B cell (primary cell): Measurements from ENCODE around the gene GFPT2. TPM values are rescaled to one million over a fixed set of nuclear protein-coding genes. Genes with fewer than 3 reads are reported as not detected.
A peak's percentile ranks its signal among the peaks of the same experiment; 100 is the strongest.

Experiments used
- ATAC-seq: fragments of 200-7000 bp; cut with Tn5 transposase; one replicate; pipeline ENCODE4 v1.10.0; 2021; ENCODE audit warnings: low read depth, mild to moderate bottlenecking, moderate number of reproducible peaks, moderate library complexity
- CTCF ChIA-PET: fragments of 350-600 bp; sonication (Branson Sonifier 250); formaldehyde crosslinking; loops from one replicate; lab custom pipeline; 2021; ENCODE audit warnings: antibody characterized with exemption, inconsistent platforms; lab: Charles Lee
- POLR2A ChIA-PET: fragments of 350-600 bp; sonication (Branson Sonifier 250); formaldehyde crosslinking; loops from one replicate; lab custom pipeline; 2021; ENCODE audit warnings: antibody characterized with exemption; lab: Charles Lee
- DNase-seq: peaks from one replicate; pipeline ENCODE4 v3.0.0; 2013
- H2AFZ ChIP-seq: 2 replicates; pipeline ENCODE4 v1.6.1; 2012; ENCODE audit warnings: mild to moderate bottlenecking, low read depth, low read length; ENCODE audit not compliant: insufficient read depth, poor library complexity, severe bottlenecking
- H3K27ac ChIP-seq, 2 donors: 1 replicate in 1 of 2; 2 replicates in 1 of 2; pipeline ENCODE4 v1.5.1; 2012 to 2013; ENCODE audit warnings: low read length in 2 of 2, mild to moderate bottlenecking in 2 of 2, moderate library complexity in 1 of 2
- H3K27me3 ChIP-seq, 4 experiments: fragments of 200-600 bp in 1 of 4; sonication (generic) in 1 of 4; replicated peaks in 1 of 4; 1 replicate in 2 of 4; 2 replicates in 2 of 4; pipeline versions ENCODE4 v1.6.1 to v1.7.0; 2013 to 2016; ENCODE audit warnings: low read length in 3 of 4, mild to moderate bottlenecking in 2 of 4, mixed read lengths in 1 of 4, moderate library complexity in 1 of 4; ENCODE audit not compliant: insufficient read depth in 4 of 4, control insufficient read depth in 3 of 4; ENCODE audit errors: control extremely low read depth in 1 of 4
- H3K36me3 ChIP-seq, 2 experiments: replicated peaks in 1 of 2; 1 replicate in 1 of 2; 2 replicates in 1 of 2; pipeline versions ENCODE4 v1.6.1 to v1.7.1; 2013; ENCODE audit warnings: low read length in 1 of 2; ENCODE audit not compliant: insufficient read depth in 2 of 2, control insufficient read depth in 1 of 2; ENCODE audit errors: control extremely low read depth in 1 of 2, extremely low read depth in 1 of 2
- H3K4me1 ChIP-seq, 2 donors: fragments of 200-600 bp in 1 of 2; sonication (generic) in 1 of 2; 1 replicate in 1 of 2; 2 replicates in 1 of 2; pipeline versions ENCODE4 v1.5.1 to v1.6.1; 2013 to 2017; ENCODE audit warnings: low read length in 2 of 2; ENCODE audit not compliant: control insufficient read depth in 2 of 2, insufficient read depth in 2 of 2
- H3K4me2 ChIP-seq: replicated peaks from 2 replicates; pipeline ENCODE3; 2012; ENCODE audit warnings: mild to moderate bottlenecking, low read depth, low read length; ENCODE audit not compliant: poor library complexity, severe bottlenecking
- H3K4me3 ChIP-seq, 5 experiments: fragments of 200-600 bp in 1 of 5; sonication (generic) in 1 of 5; 1 replicate in 3 of 5; 2 replicates in 2 of 5; pipeline versions ENCODE4 v1.5.1 to v1.7.0; 2011 to 2016; ENCODE audit warnings: low read length in 4 of 5, mild to moderate bottlenecking in 4 of 5, low read depth in 2 of 5, control low read depth in 1 of 5, moderate library complexity in 1 of 5; ENCODE audit not compliant: insufficient read depth in 1 of 5; ENCODE audit errors: control extremely low read depth in 1 of 5, extremely low read depth in 1 of 5
- H3K79me2 ChIP-seq: fragments of 200-600 bp; sonication (generic); one replicate; pipeline ENCODE4 v1.6.0; 2016; ENCODE audit warnings: low read length; ENCODE audit not compliant: control insufficient read depth, insufficient read depth
- H3K9ac ChIP-seq: fragments of 200-600 bp; sonication (generic); 2 replicates; pipeline ENCODE4 v1.6.1; 2017; ENCODE audit warnings: mild to moderate bottlenecking, low read length, moderate library complexity
- H3K9me3 ChIP-seq, 3 donors: one replicate each; pipeline versions ENCODE4 v1.6.1 to v1.7.1; 2013; ENCODE audit warnings: low read length in 2 of 3; ENCODE audit not compliant: control insufficient read depth in 2 of 3, insufficient read depth in 1 of 3; ENCODE audit errors: control extremely low read depth in 1 of 3
- H4K20me1 ChIP-seq: 2 replicates; pipeline ENCODE4 v1.6.0; 2012; ENCODE audit warnings: mild to moderate bottlenecking, low read length; ENCODE audit not compliant: insufficient read depth, control insufficient read depth, poor library complexity, severe bottlenecking
- H3K27ac Mint-ChIP-seq: one replicate; pipeline ENCODE4 v1.8.0; 2021; ENCODE audit warnings: mixed read lengths
- H3K27me3 Mint-ChIP-seq: one replicate; pipeline ENCODE4 v1.8.0; 2021; ENCODE audit warnings: mixed read lengths
- H3K4me1 Mint-ChIP-seq: one replicate; pipeline ENCODE4 v1.8.0; 2021; ENCODE audit warnings: mixed read lengths
- H3K4me3 Mint-ChIP-seq: one replicate; pipeline ENCODE4 v1.8.0; 2021; ENCODE audit warnings: mixed read lengths
- H3K9me3 Mint-ChIP-seq: one replicate; pipeline ENCODE4 v1.8.0; 2022; ENCODE audit warnings: mixed read lengths; ENCODE audit not compliant: insufficient read depth
- EZH2 ChIP-seq: IDR thresholded peaks from 2 replicates; pipeline ENCODE4 v1.6.1; 2012; ENCODE audit warnings: borderline replicate concordance, low read depth, mild to moderate bottlenecking, moderate library complexity, low read length; ENCODE audit not compliant: insufficient read depth, poor library complexity, severe bottlenecking
- WGBS: methylation state at CpG from one replicate; pipeline ENCODE4 v1.1.5; 2013; ENCODE audit warnings: missing lambda C conversion rate; ENCODE audit not compliant: insufficient coverage; 5-methylcytosine and 5-hydroxymethylcytosine counted together
- intact Hi-C: fragments of 100-400 bp; cut with micrococcal nuclease; formaldehyde crosslinking; loops from one replicate; pipeline ENCODE4 v1.10.0; 2022
- polyA minus RNA-seq: library from RNA; depleted of rRNA, polyadenylated mRNA; stranded (reverse); fragments of >200 nt; gene quantifications from 2 replicates; pipeline ENCODE4 v1.2.3, GENCODE V29; 2012
- polyA plus RNA-seq: library from polyadenylated mRNA; depleted of rRNA; stranded (reverse); fragments of >200 nt; gene quantifications from 2 replicates; pipeline ENCODE4 v1.2.3, GENCODE V29; 2012
- total RNA-seq, 2 donors: library from RNA; stranded (reverse); fragments of 120-200 nt in 1 of 2; gene quantifications; 1 replicate in 1 of 2; 2 replicates in 1 of 2; pipeline versions ENCODE4 v1.2.3 to v1.2.4, GENCODE V29; 2013 to 2022
- TF ChIP-seq, protein P1 (sequence below): fragments of 200-600 bp; IDR thresholded peaks from one replicate; pipeline ENCODE4 v1.8.0; 2022; ENCODE audit warnings: antibody characterized with exemption, mild to moderate bottlenecking

The GFPT2 gene
- 1.6 and 2.8 TPM in 2 replicates for total RNA-seq
- total RNA-seq (2013): 0.30 TPM
- polyA plus RNA-seq: 0.03 TPM in 1 of 2 replicates, not detected in the other
- 1.00 TPM in 1 of 2 replicates, not detected in the other for polyA minus RNA-seq

DNA sequence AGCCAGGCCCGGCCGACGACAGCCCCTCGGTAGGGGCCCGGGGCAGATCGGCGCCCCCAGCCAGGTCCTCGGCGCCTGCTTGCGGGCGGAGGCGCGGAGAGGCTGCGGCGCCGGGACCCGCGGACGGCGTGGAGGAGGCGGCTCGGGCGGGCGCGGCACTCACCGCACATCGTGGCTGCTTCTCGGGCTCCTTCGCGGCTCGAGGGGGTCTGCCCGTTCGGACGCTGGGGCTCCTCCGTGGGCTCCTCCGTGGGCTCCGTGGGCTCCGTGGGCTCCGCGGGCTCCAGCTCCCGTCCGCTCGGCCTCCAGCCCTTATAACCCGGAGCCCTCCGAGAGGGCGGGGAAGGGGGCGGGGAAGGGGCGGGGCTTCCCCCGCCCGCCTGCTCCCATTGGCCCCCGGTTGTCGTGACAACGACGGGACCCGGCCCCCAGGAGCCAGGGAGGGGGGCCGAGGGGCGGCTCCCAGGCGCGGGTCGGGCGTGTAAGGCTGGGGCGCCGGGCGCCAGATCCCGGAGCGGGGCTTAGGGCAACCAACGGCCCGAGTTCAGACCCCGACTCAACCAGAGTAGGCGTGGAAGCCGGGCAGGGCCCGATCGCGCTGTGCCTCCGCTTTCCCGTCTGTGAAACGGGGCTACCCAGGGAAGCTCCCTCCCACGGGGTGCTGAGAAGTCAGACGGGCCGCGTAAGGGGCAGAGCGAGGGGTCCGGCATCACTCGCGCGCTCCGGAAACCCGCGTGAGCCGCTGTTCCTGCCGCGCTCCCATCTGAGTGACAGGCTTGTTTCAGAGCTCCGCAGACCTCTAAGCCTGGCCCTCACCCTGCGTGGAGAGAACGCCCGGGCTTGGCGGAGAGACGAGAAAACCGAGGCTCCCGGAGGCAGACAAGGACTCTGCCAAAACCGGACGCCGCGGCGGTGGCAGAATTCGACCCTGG is at the start of gene GFPT2:
TSS of gene GFPT2 (minus strand) at position 289 of the 932 bp plus-strand sequence. CDS start at position 170, 119 bp downstream.
- Mint-ChIP-seq H3K27ac (no peak within 1 kb of the TSS), H3K27me3 (peaks cover 47% of the 10 kb centered on the region), H3K4me3 (peak within 1 kb of the TSS; percentile 74), H3K9me3 (no peaks in the 10 kb centered on the region), H3K4me1 (peaks cover 9% of the 10 kb centered on the region)
- intact Hi-C loops: loop anchor here (1.0 to 2.0 kb wide), 2 partner anchors 61 to 141 kb away; partner anchors contain the start of genes CNOT6 and MAPK9
- no peaks in the 10 kb centered on the region for H3K79me2 ChIP-seq
- peaks cover 0 to 3% (median 0%) of the 10 kb centered on the region in 3 donors for H3K9me3 ChIP-seq
- CTCF ChIA-PET: interaction anchor here (1.3 kb wide), 1 partner anchor 60 kb away, joined by 6 read pairs; no protein-coding TSS in a partner anchor
- POLR2A ChIA-PET: no interaction called here
- peaks cover 21 to 23% of the 10 kb centered on the region in 2 donors for H3K4me1 ChIP-seq
- TF ChIP-seq, protein P1, sequence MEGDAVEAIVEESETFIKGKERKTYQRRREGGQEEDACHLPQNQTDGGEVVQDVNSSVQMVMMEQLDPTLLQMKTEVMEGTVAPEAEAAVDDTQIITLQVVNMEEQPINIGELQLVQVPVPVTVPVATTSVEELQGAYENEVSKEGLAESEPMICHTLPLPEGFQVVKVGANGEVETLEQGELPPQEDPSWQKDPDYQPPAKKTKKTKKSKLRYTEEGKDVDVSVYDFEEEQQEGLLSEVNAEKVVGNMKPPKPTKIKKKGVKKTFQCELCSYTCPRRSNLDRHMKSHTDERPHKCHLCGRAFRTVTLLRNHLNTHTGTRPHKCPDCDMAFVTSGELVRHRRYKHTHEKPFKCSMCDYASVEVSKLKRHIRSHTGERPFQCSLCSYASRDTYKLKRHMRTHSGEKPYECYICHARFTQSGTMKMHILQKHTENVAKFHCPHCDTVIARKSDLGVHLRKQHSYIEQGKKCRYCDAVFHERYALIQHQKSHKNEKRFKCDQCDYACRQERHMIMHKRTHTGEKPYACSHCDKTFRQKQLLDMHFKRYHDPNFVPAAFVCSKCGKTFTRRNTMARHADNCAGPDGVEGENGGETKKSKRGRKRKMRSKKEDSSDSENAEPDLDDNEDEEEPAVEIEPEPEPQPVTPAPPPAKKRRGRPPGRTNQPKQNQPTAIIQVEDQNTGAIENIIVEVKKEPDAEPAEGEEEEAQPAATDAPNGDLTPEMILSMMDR: no peak
- TF ChIP-seq EZH2: no peak
- peak; percentile 93 for ATAC-seq
- no peak within 1 kb of the TSS for H3K27ac ChIP-seq
- no peaks in the 10 kb centered on the region for H4K20me1 ChIP-seq
- peaks cover 0 to 57% (median 27%) of the 10 kb centered on the region in 4 experiments for H3K27me3 ChIP-seq
- DNase-seq: peak; percentile 83
- peak within 1 kb of the TSS; percentile 41 to 79 (median 65) for H3K4me3 ChIP-seq
- peak within 1 kb of the TSS; percentile 80 for H2AFZ ChIP-seq
- H3K4me2 ChIP-seq: peak within 1 kb of the TSS; percentile 97
- peak within 1 kb of the TSS; percentile 66 for H3K9ac ChIP-seq
- WGBS: 1% methylated on average over 106 of the region's 106 CpGs
- no peaks in the 10 kb centered on the region for H3K36me3 ChIP-seq
